Glomerular visceral epithelial cell (primary cell): ENCODE results near the gene PARVG.

Source experiments
- DNase-seq: peaks from one replicate; pipeline ENCODE4 v3.0.0-alpha.2; 2016; ENCODE audit errors: extremely low spot score

Gene PARVG, protein sequence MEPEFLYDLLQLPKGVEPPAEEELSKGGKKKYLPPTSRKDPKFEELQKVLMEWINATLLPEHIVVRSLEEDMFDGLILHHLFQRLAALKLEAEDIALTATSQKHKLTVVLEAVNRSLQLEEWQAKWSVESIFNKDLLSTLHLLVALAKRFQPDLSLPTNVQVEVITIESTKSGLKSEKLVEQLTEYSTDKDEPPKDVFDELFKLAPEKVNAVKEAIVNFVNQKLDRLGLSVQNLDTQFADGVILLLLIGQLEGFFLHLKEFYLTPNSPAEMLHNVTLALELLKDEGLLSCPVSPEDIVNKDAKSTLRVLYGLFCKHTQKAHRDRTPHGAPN

DNA sequence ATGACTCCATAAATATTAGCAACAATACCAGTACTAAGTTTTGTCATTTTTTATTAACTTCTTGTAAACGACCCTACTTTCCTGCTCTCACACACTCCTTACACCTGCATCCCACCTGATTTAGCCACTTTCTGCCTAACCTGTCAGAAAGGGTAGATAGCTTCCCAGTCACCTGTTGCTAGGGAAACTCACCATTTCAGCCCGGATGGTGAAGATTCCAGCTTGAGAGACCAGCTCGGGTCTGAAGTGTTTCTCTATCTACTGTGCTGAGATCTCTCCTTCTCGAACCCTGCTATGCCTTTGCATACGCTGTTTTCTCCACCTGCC lies at the start of gene PARVG:
TSS of gene PARVG (plus strand) at position 220 of the 327 bp plus-strand sequence. CDS start 2,405 bp downstream, outside the sequence.
- no peak for DNase-seq

DNA sequence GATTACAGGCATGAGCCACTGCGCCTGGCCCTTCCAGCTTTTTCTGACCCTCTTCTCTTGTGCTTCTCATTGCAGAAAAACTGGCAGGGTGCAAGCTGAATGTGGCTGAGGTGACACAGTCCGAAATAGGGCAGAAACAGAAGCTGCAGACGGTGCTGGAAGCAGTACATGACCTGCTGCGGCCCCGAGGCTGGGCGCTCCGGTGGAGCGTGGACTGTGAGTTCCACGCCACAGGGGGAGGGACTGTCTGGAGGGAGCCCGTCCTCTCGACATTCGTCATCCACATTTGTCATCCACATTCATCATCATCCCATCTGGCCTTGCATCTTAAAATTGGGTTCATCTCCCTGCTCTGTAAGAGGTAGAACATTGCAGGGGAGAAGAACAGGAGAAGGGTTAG lies 49.3 kb upstream of the PARVG start:
- DNase-seq, result no peak

- DNase-seq, result no peak
Measured at GRCh38 chr22:44131989-44132685, 48.6 kb upstream of the PARVG start.

DNA sequence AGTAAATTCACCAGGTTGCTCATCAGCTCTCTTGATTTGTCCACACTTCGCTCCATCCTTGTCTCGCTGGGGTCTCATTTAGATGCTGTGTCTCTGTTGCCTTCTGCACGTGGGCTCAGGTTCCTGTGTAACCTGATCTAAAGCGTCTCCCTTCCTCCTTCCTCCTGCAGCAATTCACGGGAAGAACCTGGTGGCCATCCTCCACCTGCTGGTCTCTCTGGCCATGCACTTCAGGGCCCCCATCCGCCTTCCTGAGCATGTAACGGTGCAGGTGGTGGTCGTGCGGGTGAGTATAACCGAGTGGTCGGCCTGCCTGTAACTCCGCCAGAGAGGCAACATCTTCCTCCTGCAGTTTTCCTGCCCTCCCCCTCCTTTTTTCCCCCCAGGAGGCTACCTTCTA lies 48.0 kb upstream of the PARVG start:
- no peak for DNase-seq

GRCh38 chr22:44133161-44133560 lies 47.6 kb upstream of the PARVG start:
- DNase-seq, result no peak

DNA sequence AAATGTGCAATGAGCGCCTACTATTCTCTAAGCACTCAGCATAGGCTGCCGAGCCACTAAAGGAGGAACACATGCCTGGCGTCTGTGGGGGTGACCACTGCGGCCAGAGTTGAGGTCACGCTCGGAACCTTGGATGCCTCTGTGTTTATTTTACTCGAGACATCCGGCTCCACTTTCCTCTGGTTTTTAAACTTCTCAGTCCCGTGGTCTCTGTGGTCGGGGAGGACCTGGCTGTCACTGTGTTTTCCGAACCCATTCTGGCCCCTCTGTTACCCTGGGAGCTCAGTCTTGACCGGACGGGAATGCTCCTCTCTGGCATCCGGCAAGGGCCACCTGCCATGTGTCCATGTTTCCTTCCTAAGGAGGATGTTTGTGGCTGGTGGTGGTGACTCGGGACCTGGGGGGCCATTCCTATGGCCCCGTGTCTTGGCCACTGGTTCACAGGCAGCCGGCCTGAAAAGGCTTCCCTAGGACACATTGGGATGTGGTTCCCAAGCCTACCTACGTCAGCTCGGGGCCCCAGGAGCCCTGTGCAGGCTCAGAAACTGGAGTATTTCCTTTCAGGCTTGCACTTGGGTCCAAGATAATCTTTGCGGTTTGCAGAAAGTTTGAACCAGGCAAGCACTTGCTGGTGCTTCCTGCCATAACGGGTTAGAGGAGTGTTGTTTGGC lies 46.7 kb upstream of the PARVG start:
- DNase-seq, result no peak

DNA sequence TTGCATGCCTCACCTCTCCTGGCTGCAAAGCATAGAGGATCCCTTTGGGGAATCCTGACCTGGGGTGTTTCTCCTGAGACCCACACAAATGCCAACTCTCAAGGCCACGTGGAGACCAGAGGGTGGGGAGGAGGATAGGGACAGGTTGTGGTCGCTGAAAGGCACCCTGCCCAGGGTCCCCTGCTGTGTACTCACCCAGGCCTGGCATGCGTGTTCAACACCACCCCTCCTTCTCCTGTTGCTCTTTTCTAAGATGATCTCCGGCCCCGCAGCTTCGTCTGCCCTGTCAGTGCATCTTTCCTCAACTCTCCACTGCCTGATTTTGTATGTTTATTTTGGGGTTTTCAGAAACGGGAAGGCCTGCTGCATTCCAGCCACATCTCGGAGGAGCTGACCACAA lies 44.6 kb upstream of the PARVG start:
- no peak for DNase-seq

DNA sequence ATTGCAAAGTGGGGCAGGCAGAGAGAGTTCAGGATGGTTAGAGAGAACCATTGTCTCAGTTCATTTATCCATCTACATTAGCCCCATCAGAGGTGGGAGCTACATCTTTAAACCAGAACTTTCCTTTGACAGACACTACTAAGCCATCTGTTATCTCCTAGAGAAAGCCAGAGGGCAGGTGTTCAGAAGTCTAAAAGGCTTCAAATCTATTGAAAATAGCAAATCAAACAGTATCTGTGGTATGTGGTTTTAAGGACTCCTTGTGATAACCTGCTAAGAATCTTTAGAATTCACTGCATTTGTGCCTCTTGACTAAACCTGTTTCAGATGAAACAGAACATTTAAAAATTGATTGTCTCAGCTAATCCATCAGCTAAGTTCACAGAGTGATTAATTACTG lies 43.9 kb upstream of the PARVG start:
- no peak for DNase-seq

DNA sequence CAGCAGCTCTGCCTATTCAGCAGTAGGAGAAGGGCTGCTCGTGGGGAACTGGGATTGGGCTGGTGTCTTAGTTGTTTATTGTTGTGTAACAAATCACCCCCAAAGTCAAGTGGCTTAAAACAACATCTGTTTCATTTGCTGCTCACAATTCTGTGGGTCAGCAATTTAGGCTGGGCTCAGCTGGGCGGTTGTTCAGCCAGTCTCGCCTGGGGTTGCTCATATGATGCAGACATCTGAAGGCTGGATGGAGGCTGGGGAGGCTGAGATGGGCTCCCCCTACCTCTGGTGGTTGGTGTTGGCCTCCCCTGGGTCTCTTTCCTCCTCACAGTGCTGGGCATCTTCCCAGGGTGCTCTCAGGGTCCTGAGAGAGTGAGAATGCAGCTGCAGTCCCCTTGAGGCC lies 43.3 kb upstream of the PARVG start:
- DNase-seq, result no peak

DNA sequence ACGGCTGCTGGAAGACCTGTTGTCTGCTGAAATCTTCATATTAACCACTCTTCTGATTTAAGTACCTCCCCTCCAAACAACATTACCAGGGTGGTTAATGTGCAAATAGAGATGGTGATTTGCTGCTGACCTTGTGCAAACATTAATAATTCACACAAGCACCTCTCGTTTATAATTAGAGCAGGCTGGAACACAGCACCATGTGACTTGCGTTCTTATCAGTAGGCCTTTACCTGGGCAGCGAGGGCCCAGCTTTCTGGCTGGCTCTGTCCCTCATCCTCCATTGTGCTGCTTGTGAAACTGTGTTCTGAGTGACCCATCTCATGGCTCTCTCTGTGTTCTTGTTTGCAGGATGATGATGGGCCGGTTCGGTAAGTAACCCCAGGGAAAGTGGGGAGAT lies 41.0 kb upstream of the PARVG start:
- no peak for DNase-seq

DNA sequence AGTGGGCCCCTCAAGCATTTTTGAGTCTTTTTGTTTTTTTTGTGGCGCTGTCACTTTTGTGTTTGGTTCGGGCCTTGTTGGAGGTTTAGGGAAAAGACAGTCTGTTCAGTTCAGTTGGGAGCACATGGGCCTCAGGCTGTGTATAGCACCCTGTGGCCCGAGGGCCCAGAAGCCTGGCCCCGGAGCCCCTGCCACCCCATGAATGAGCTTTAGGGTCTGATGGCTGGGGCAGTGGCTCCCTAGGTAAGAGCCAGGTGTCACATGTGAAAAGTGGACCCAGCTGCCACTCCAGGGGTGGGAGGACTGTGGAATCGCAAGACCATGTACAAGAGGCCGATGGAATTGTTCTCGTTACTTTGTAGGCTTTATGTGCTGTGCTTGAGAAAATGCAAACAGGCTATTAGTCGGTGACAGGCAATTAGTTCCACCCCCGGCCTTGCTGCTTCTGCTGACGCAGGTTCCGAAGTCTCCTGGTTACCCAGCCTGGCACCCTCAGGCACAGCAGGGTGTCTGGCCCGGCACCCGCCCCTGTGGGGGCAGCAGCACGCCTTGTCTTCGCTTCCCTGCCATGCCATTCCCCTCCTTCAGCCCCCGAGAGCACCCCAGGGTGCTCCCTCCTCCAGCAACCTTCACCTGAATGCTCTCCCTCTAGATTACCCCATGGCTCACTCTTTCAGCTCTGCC lies 38.2 kb upstream of the PARVG start:
- DNase-seq, result no peak

GRCh38 chr22:44143105-44143474 lies 37.6 kb upstream of the PARVG start:
- DNase-seq, result no peak

DNA sequence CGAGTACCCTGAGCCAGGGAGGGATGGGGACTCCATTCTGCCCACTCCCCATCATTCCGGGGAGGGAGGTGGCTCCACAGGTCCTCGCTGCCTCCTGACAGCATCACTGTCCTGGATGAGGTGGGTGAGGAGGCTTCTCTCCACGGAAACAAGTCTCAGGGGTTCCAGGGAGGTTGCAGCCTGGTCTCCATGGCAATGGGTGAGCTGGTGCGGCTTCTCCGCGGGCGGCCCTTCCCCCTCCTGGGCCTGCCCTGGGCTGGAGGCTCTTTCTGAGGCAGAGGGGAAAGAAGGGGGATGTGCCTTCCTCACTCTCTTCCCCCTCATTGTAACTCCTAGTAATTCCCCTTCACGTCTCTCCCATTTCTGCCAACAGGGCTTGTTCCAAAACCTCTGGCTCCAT lies 37.1 kb upstream of the PARVG start:
- DNase-seq, result no peak

- no peak for DNase-seq
Measured at GRCh38 chr22:44144046-44144569, 36.6 kb upstream of the PARVG start.

DNA sequence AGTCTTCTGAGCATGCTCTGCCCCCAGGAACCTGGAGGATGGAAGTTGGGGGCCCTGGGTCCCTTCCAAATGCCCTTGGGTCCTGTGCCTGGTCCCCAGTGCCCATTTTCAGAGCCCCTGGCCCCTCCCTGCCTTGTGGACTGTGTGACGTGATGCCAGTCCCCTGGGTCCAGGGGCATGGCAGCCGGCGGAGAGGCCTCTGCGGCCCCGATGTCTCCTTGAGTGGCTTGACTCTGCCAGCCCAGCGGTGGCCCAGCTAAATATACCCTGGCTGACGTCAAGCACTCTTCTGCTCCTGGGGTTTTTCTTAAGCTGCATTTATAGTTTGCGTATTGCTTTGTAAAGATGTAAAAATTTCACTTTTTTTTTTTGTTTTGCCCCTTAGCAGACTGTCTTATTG lies 35.2 kb upstream of the PARVG start:
- DNase-seq, result no peak

DNA sequence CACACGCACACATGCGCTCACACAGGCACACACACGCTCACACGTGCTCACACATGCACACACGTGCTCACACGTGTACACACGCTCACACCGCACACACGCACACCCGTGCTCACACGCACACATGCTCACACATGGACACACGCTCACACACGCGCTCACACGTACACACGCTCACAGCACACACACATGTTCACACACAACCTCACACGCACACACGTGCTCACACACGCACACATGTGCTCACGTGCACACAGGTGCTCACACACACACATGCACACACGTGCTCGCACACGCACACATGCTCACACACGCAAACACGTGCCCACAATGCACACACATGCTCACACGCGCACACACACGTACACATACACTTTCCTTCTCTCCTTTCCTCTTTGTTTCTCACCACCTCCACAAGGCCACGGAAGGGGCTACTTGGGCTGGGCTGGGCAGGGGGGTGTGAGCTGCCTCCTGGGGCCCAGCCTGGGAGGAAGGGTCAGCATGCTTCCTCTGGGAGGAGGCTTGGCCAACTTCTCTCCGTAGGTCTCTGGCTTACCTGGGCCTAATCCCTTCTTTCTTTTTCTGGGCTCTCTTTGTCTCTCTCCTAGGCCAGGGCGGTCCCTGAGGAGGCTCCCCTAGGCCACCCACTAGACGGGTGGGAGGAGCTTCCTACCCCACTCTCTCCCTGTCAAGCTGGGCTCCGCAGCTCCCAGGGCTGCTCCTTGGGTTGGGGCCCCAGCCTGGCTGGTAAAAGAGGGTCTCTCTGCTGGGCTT lies 34.5 kb upstream of the PARVG start:
- no peak for DNase-seq

GRCh38 chr22:44147008-44147645 lies 33.6 kb upstream of the PARVG start:
- no peak for DNase-seq

DNA sequence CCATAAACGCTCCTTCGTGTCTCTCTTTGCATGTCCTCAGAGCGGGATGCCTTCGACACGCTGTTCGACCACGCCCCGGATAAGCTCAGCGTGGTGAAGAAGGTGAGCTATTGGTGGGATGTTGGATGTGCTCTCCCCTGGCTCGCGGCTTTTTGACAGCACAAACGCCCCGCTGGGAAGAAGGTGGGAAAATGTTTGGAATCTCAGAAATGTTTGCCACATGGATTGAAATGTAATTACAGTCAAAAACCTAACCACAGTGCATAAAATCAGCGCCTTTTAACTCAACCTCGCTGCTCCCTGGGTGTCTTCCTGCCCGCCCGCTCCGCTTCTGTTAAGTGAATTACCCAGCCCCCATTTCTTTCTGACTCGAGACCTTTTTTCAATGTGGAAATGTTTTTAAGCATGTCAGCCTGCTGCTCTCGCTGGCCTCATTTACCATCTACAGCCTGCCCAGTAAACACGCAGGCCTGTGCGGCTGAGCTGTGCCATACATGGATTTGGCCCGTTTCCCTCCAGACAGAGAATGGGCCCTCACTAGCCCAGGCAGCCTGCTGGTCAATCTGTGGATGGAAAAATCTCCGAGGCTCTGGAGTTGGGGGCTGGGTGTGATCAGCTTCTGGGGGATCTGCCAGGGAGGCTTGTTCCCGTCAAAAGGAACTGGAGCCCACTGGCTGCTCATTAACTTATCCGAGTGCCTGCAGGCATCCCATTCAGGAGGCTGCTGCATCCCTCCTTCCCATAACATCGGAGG lies 32.7 kb upstream of the PARVG start:
- DNase-seq, result peak; percentile 71

DNA sequence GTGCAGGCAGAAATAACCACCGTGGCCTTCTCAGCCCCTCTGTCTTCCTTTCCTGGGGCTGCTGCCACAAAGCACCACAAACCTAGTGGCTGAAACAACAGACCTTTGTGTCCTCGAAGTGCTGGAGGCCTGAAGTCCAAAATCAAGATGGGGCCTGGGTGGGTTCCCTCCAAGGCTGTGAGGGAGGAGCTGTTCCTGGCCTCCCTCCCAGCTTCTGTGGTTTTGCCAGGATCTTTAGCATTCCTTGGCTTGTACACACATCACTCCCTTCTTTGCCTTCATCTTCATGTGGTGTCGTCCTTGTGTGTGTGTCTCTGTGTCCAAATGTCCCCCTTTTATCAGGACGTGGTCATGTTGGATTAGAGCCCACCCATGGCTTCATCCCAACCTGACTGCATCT lies 29.0 kb upstream of the PARVG start:
- peak; percentile 60 for DNase-seq

- no peak for DNase-seq
Measured at GRCh38 chr22:44153710-44154109, 27.0 kb upstream of the PARVG start.
